Kidney epithelial cell (primary cell): ENCODE data around the gene MLNR. TPM values are rescaled to one million over a fixed set of nuclear protein-coding genes. Genes with fewer than 3 reads are reported as not detected.

ENCODE experiments used
- DNase-seq: peaks from one replicate; pipeline ENCODE4 v3.0.0-alpha.2; 2010; ENCODE audit warnings: low read depth
- H3K27me3 ChIP-seq: 2 replicates; pipeline ENCODE4 v1.6.0; 2011; ENCODE audit warnings: low read length; ENCODE audit not compliant: control insufficient read depth, insufficient read depth
- H3K36me3 ChIP-seq: 2 replicates; pipeline ENCODE4 v1.5.1; 2011; ENCODE audit warnings: low read length; ENCODE audit not compliant: control insufficient read depth, insufficient read depth
- H3K4me3 ChIP-seq: 2 replicates; pipeline ENCODE4 v1.5.1; 2011; ENCODE audit warnings: low read depth, mild to moderate bottlenecking, control low read depth, low read length
- total RNA-seq: library from RNA; depleted of rRNA; stranded (reverse); fragments of >200 nt; gene quantifications from 2 replicates; pipeline ENCODE4 v1.2.3, GENCODE V29; 2015
- TF ChIP-seq, protein P1 (sequence below): IDR thresholded peaks from 2 replicates; pipeline ENCODE4 v1.5.1; 2011; ENCODE audit warnings: mild to moderate bottlenecking, moderate library complexity, low read length, control low read depth, inconsistent platforms; ENCODE audit not compliant: insufficient read depth, poor library complexity, severe bottlenecking

MLNR gene
- total RNA-seq, 1 donor from 2014 or later, result not detected

DNA sequence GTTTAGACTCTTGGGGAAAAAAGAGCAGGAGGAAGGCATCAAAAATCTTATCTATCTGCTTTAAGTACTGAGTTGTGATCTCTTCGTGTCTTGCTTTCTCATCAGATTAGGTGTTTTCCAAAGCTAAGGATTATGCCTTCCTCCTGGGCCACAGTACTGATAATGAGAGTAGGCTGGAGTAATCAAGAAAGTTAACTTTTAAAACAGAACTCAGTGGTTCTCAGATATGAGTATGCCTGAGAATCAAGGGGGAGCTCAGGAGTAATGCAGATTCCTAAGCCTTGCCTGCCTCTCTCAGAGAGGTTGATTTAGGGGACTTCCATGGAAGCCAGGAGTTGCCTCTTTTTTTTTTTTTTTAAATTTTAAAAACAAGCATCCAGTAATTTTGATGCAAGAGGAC is 51.1 kb downstream of the MLNR start:
- DNase-seq, result no peak
- TF ChIP-seq, protein P1, sequence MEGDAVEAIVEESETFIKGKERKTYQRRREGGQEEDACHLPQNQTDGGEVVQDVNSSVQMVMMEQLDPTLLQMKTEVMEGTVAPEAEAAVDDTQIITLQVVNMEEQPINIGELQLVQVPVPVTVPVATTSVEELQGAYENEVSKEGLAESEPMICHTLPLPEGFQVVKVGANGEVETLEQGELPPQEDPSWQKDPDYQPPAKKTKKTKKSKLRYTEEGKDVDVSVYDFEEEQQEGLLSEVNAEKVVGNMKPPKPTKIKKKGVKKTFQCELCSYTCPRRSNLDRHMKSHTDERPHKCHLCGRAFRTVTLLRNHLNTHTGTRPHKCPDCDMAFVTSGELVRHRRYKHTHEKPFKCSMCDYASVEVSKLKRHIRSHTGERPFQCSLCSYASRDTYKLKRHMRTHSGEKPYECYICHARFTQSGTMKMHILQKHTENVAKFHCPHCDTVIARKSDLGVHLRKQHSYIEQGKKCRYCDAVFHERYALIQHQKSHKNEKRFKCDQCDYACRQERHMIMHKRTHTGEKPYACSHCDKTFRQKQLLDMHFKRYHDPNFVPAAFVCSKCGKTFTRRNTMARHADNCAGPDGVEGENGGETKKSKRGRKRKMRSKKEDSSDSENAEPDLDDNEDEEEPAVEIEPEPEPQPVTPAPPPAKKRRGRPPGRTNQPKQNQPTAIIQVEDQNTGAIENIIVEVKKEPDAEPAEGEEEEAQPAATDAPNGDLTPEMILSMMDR, result no peak
- H3K36me3 ChIP-seq, result no peaks in the 10 kb centered on the region
- no peaks in the 10 kb centered on the region for H3K27me3 ChIP-seq
- no peak overlapping the region for H3K4me3 ChIP-seq

Other genes starting within 250 kb of the MLNR start
- gene FNDC3A, start 244.4 kb upstream of the MLNR start, total RNA-seq, result 63.6 and 68.7 TPM in 2 replicates
- 4.8 and 7.6 TPM in 2 replicates for gene CDADC1, start 27.6 kb downstream of the MLNR start, total RNA-seq
- 12.7 and 18.3 TPM in 2 replicates for gene CAB39L, start 223.7 kb downstream of the MLNR start, total RNA-seq
- 4.1 and 5.3 TPM in 2 replicates for gene SETDB2, start 223.9 kb downstream of the MLNR start, total RNA-seq